Sigmoid colon (tissue), 4 donors: ENCODE data around the gene LAG3.

Experiments used
- EP300 ChIP-seq, 4 donors: sonication (generic); formaldehyde crosslinking; IDR thresholded peaks; one replicate each; pipeline ENCODE4 v1.6.1; 2017; ENCODE audit warnings: antibody characterized with exemption in 4 of 4
- POLR2A ChIP-seq, 2 donors: fragments of 450-650 bp; IDR thresholded peaks; one replicate each; pipeline ENCODE4 v1.6.1; 2016; ENCODE audit warnings: antibody characterized with exemption in 2 of 2, mild to moderate bottlenecking in 2 of 2, moderate library complexity in 2 of 2
- POLR2AphosphoS5 ChIP-seq, 4 donors: sonication (generic); formaldehyde crosslinking; IDR thresholded peaks; one replicate each; pipeline ENCODE4 v1.6.1; 2017; ENCODE audit warnings: antibody characterized with exemption in 4 of 4
- TF ChIP-seq, protein P1 (sequence below), 4 experiments: fragments of 450-650 bp in 3 of 4; fragments of 200-600 bp in 1 of 4; IDR thresholded peaks; one replicate each; pipeline ENCODE4 v1.5.1; 2016 to 2019; ENCODE audit warnings: antibody characterized with exemption in 4 of 4, mild to moderate bottlenecking in 3 of 4, moderate library complexity in 2 of 4

DNA sequence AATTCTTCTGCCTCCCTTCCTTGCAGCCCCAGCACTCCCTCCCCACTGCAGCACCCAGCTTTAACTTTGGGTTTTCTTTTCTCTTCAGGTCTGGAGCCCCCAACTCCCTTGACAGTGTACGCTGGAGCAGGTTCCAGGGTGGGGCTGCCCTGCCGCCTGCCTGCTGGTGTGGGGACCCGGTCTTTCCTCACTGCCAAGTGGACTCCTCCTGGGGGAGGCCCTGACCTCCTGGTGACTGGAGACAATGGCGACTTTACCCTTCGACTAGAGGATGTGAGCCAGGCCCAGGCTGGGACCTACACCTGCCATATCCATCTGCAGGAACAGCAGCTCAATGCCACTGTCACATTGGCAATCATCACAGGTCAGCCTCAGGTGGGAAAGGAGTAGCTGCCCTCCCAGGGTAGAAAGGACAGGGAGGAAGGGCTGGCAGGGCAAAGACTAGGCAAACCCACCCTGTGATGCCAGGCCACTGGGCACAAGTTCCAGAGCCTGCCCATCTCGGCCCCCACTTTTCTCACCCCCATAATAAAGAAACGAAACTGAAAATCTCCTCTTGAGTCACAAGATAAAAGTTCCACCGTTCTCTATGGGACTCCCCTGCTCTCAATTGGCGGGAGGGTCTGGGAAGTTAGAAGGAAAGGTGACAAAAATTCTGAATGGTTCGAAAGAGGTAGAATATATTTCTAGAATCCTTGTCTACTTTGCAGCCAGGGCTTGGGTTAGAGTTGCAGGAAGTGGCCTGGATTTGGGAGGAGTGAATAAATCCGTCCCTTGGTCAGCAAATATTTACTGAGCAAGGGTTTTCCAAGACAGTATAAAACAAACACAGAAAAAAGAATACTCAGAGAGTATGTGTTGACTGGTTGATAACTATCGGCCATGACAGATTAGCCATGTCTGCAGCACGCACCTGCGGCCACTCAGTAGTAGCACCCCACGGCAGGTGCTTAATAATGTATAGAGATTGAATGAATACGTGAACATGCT is 3.2 kb downstream of the LAG3 start:
- TF ChIP-seq POLR2AphosphoS5 (IDR thresholded peaks at IDR 0.05), result no peak
- TF ChIP-seq POLR2A (IDR thresholded peaks at IDR 0.05), result no peak
- TF ChIP-seq, protein P1, sequence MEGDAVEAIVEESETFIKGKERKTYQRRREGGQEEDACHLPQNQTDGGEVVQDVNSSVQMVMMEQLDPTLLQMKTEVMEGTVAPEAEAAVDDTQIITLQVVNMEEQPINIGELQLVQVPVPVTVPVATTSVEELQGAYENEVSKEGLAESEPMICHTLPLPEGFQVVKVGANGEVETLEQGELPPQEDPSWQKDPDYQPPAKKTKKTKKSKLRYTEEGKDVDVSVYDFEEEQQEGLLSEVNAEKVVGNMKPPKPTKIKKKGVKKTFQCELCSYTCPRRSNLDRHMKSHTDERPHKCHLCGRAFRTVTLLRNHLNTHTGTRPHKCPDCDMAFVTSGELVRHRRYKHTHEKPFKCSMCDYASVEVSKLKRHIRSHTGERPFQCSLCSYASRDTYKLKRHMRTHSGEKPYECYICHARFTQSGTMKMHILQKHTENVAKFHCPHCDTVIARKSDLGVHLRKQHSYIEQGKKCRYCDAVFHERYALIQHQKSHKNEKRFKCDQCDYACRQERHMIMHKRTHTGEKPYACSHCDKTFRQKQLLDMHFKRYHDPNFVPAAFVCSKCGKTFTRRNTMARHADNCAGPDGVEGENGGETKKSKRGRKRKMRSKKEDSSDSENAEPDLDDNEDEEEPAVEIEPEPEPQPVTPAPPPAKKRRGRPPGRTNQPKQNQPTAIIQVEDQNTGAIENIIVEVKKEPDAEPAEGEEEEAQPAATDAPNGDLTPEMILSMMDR (IDR thresholded peaks at IDR 0.05), result no peak
- TF ChIP-seq EP300 (IDR thresholded peaks at IDR 0.05), result no peak
